ENCODE measurements around the gene DNASE1L3. TPM values are rescaled to one million over a fixed set of nuclear protein-coding genes. Genes with fewer than 3 reads are reported as not detected.

DNASE1L3 gene
- total and polyA plus RNA-seq, 2 donors (not counting 1 experiment from before 2014, with no cell fraction given): not detected

GRCh38 chr3:58189691-58190090 is 21.1 kb downstream of the DNASE1L3 start:
- no peak overlapping the region for H3K9ac ChIP-seq (ENCODE audit: insufficient read depth, low read length)
- H4K20me1 ChIP-seq (ENCODE audit: control insufficient read depth, extremely low read depth, insufficient read depth, low read length): no peaks in the 10 kb centered on the region
- H3K79me2 ChIP-seq (ENCODE audit: control insufficient read depth, insufficient read depth, low read length): no peaks in the 10 kb centered on the region
- H3K9me3 ChIP-seq (ENCODE audit: control insufficient read depth, insufficient read depth, low read depth, low read length): no peaks in the 10 kb centered on the region
- no peaks in the 10 kb centered on the region for H3K4me1 ChIP-seq (ENCODE audit: control insufficient read depth, extremely low read depth, insufficient read depth, low read length)
- H3K27me3 ChIP-seq (ENCODE audit: control insufficient read depth, insufficient read depth, low read length): no peaks in the 10 kb centered on the region
- no peak overlapping the region for H3K27ac ChIP-seq (ENCODE audit: insufficient read depth, low read length)
- H2AFZ ChIP-seq (ENCODE audit: low read length): no peak overlapping the region
- no peaks in the 10 kb centered on the region for H3K36me3 ChIP-seq (ENCODE audit: control insufficient read depth, insufficient read depth, low read length)
- TF ChIP-seq CTCF (conservative IDR thresholded peaks at IDR 0.05 in 1 of 2, IDR thresholded peaks at IDR 0.05 in 1 of 2; ENCODE audit: low read depth in 1 of 2, low read length in 2 of 2) (no peak), EZH2 (IDR thresholded peaks at IDR 0.05; ENCODE audit: low read length, missing control alignments) (no peak)
- no peak overlapping the region for H3K4me2 ChIP-seq (ENCODE audit: extremely low read depth, insufficient read depth, low read length)
- H3K4me3 ChIP-seq (replicated peaks in 1 of 4; ENCODE audit: control extremely low read depth in 1 of 4, insufficient read depth in 1 of 4, low read depth in 3 of 4, low read length in 4 of 4): no peak overlapping the region
- DNase-seq (ENCODE audit: low read depth in 2 of 2): no peak

GRCh38 chr3:58188921-58189451 is 21.8 kb downstream of the DNASE1L3 start:
- no peaks in the 10 kb centered on the region for H3K27me3 ChIP-seq (ENCODE audit: control insufficient read depth, insufficient read depth, low read length)
- no peaks in the 10 kb centered on the region for H3K36me3 ChIP-seq (ENCODE audit: control insufficient read depth, insufficient read depth, low read length)
- no peaks in the 10 kb centered on the region for H4K20me1 ChIP-seq (ENCODE audit: control insufficient read depth, extremely low read depth, insufficient read depth, low read length)
- H2AFZ ChIP-seq (ENCODE audit: low read length): no peak overlapping the region
- DNase-seq (ENCODE audit: low read depth in 2 of 2): no peak
- H3K4me3 ChIP-seq (replicated peaks in 1 of 4; ENCODE audit: control extremely low read depth in 1 of 4, insufficient read depth in 1 of 4, low read depth in 3 of 4, low read length in 4 of 4): no peak overlapping the region
- no peaks in the 10 kb centered on the region for H3K79me2 ChIP-seq (ENCODE audit: control insufficient read depth, insufficient read depth, low read length)
- H3K9me3 ChIP-seq (ENCODE audit: control insufficient read depth, insufficient read depth, low read depth, low read length): no peaks in the 10 kb centered on the region
- H3K4me2 ChIP-seq (ENCODE audit: extremely low read depth, insufficient read depth, low read length): no peak overlapping the region
- no peak overlapping the region for H3K27ac ChIP-seq (ENCODE audit: insufficient read depth, low read length)
- no peak for TF ChIP-seq EZH2 (IDR thresholded peaks at IDR 0.05; ENCODE audit: low read length, missing control alignments)
- no peak for TF ChIP-seq CTCF (conservative IDR thresholded peaks at IDR 0.05 in 1 of 2, IDR thresholded peaks at IDR 0.05 in 1 of 2; ENCODE audit: low read depth in 1 of 2, low read length in 2 of 2)
- no peaks in the 10 kb centered on the region for H3K4me1 ChIP-seq (ENCODE audit: control insufficient read depth, extremely low read depth, insufficient read depth, low read length)
- no peak overlapping the region for H3K9ac ChIP-seq (ENCODE audit: insufficient read depth, low read length)

DNA sequence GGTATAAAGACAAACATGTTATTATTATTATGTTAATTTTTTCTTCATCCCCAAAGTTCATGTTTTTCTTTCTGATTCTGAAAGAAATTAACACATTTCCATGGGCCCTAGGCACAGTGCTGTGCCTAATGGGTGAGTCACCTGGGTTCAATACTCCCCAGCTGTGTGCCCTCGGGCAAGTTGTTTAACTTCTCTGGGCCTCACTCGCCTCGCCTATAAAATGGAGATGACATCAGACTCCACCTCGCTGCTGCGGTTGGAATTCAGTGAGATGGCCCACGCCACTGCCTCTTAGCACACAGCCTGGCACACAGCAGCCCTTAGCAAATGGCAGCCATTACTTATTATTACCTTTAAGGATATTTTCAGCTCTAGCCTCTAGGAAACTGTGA is 22.6 kb downstream of the DNASE1L3 start:
- TF ChIP-seq CTCF (conservative IDR thresholded peaks at IDR 0.05 in 1 of 2, IDR thresholded peaks at IDR 0.05 in 1 of 2; ENCODE audit: low read depth in 1 of 2, low read length in 2 of 2): no peak
- TF ChIP-seq EZH2 (IDR thresholded peaks at IDR 0.05; ENCODE audit: low read length, missing control alignments): no peak
- no peak for DNase-seq (ENCODE audit: low read depth in 2 of 2)
- Histone ChIP-seq H3K79me2 (ENCODE audit: control insufficient read depth, insufficient read depth, low read length) (no peaks in the 10 kb centered on the region), H3K9ac (ENCODE audit: insufficient read depth, low read length) (no peak overlapping the region), H3K4me2 (ENCODE audit: extremely low read depth, insufficient read depth, low read length) (no peak overlapping the region), H2AFZ (ENCODE audit: low read length) (no peak overlapping the region), H3K9me3 (ENCODE audit: control insufficient read depth, insufficient read depth, low read depth, low read length) (no peaks in the 10 kb centered on the region), H3K27me3 (ENCODE audit: control insufficient read depth, insufficient read depth, low read length) (peaks cover 5% of the 10 kb centered on the region), H4K20me1 (ENCODE audit: control insufficient read depth, extremely low read depth, insufficient read depth, low read length) (no peaks in the 10 kb centered on the region), H3K36me3 (ENCODE audit: control insufficient read depth, insufficient read depth, low read length) (no peaks in the 10 kb centered on the region), H3K27ac (ENCODE audit: insufficient read depth, low read length) (no peak overlapping the region), H3K4me1 (ENCODE audit: control insufficient read depth, extremely low read depth, insufficient read depth, low read length) (no peaks in the 10 kb centered on the region), H3K4me3 (replicated peaks in 1 of 4; ENCODE audit: control extremely low read depth in 1 of 4, insufficient read depth in 1 of 4, low read depth in 3 of 4, low read length in 4 of 4) (no peak overlapping the region)

Measured in fibroblast of lung (primary cell).